Ovary (tissue), 9 donors: ENCODE results near the gene HIGD2B. TPM values are rescaled to one million over a fixed set of nuclear protein-coding genes. Genes with fewer than 3 reads are reported as not detected.

Experiments
- DNase-seq, 5 donors: peaks; one replicate each; pipeline ENCODE4 v3.0.0-alpha.2; 2019 to 2020
- H3K27ac ChIP-seq, 2 donors: fragments of 200-600 bp; one replicate each; pipeline versions ENCODE4 v1.5.1 to v1.8.0; 2019 to 2022
- H3K27me3 ChIP-seq: fragments of 200-600 bp; one replicate; pipeline ENCODE4 v1.8.0; 2022
- H3K36me3 ChIP-seq: fragments of 200-600 bp; sonication (generic); one replicate; pipeline ENCODE4 v1.5.1; 2019
- H3K4me1 ChIP-seq: one replicate; pipeline ENCODE4 v1.8.1; 2013; ENCODE audit warnings: mild to moderate bottlenecking, moderate library complexity; ENCODE audit not compliant: insufficient read depth
- H3K4me3 ChIP-seq: fragments of 200-600 bp; sonication (generic); one replicate; pipeline ENCODE4 v1.5.1; 2017
- H3K9me3 ChIP-seq, 2 donors: fragments of 200-600 bp in 1 of 2; sonication (generic) in 1 of 2; one replicate each; pipeline versions ENCODE4 v1.5.1 to v1.8.1; 2013 to 2019; ENCODE audit warnings: mild to moderate bottlenecking in 1 of 2, moderate library complexity in 1 of 2
- CTCF ChIP-seq, 3 donors: fragments of 450-650 bp in 2 of 3; fragments of 200-600 bp in 1 of 3; IDR thresholded peaks; one replicate each; pipeline versions ENCODE4 v1.5.1 to v1.8.0; 2016 to 2022; ENCODE audit warnings: antibody characterized with exemption in 3 of 3, mild to moderate bottlenecking in 1 of 3
- EP300 ChIP-seq: sonication (generic); formaldehyde crosslinking; IDR thresholded peaks from one replicate; pipeline ENCODE4 v1.6.1; 2017; ENCODE audit warnings: antibody characterized with exemption
- POLR2A ChIP-seq: fragments of 450-650 bp; IDR thresholded peaks from one replicate; pipeline ENCODE4 v1.6.1; 2017; ENCODE audit warnings: antibody characterized with exemption, mild to moderate bottlenecking, moderate library complexity
- WGBS, 3 donors: extraction: QIAGEN DNeasy Blood & Tissue Kit in 1 of 3; methylation state at CpG; one replicate each; pipeline versions ENCODE4 v1.1.5 to v1.1.7; 2013 to 2017; 5-methylcytosine and 5-hydroxymethylcytosine counted together
- intact Hi-C, 4 donors: fragments of 100-400 bp; cut with DNase I; formaldehyde crosslinking; loops; one replicate each; pipeline versions ENCODE4 v1.11.0 to v1.15.1; 2022 to 2023
- polyA plus RNA-seq, 2 donors: library from polyadenylated mRNA; stranded (reverse); fragments of 200-250 nt in 1 of 2; fragments of 350-450 nt in 1 of 2; fragmentation: Illumina TruSeq in 1 of 2; extraction: RNeasy Lipid Tissue Mini Kit (QIAGEN cat#74804) in 1 of 2; gene quantifications; one replicate each; pipeline ENCODE4 v1.2.3, GENCODE V29; 2013 to 2014
- total RNA-seq, 7 donors: library from RNA; depleted of rRNA in 2 of 7; stranded (reverse); fragments of >200 nt in 2 of 7; fragmentation: NEBNext Ultra II Directional in 3 of 7; extraction: Animal tissue kit (Norgen Biotek cat#: 25700) in 3 of 7; gene quantifications; one replicate each; pipeline versions ENCODE4 v1.1.0 to v1.2.4, GENCODE V29; 2016 to 2023
- donor health status: DM: no; HTN: no; CAD: no; lungs with moderate emphysema.
- donor health status: DM: no; HTN: no; CAD: no.
- donor health status: Bipolar disorder and iron deficiency.
- donor health status: DM: yes; HTN: yes; CAD: no.
- donor health status: DM: no; HTN: no; CAD: no.
- donor health status: DM: yes; HTN: yes; CAD: no.

HIGD2B gene
- total and polyA plus RNA-seq, 9 donors = not detected

DNA sequence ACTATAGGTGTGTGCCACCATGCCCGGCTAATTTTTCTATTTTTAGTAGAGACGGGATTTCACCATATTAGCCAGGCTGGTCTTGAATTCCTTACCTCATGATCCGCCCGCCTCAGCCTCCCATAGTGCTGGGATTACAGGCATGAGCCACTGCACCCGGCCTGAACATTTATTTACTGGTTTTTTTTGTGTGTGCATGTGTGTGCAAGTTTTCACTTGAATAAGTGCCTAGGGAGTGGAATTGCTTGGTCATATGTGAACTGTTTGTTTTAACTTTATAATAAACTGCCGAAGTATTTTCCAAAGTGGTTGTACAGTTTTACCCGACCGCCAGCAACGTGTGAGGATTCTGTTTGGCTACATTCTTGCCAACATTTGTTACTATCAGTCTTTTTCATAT, 14.1 kb upstream of the HIGD2B start:
- Histone ChIP-seq H3K27ac (no peak overlapping the region), H3K4me3 (no peak overlapping the region), H3K27me3 (no peaks in the 10 kb centered on the region), H3K4me1 (no peaks in the 10 kb centered on the region), H3K36me3 (no peaks in the 10 kb centered on the region), H3K9me3 (no peaks in the 10 kb centered on the region)
- TF ChIP-seq POLR2A (no peak), CTCF (IDR thresholded peaks at IDR 0.05) (no peak), EP300 (no peak)
- no peak for DNase-seq
- 92 to 95% (median 94%) methylated on average over 9 of the region's 9 CpGs for WGBS, 3 donors
- intact Hi-C loops = no loop called here

- WGBS, 3 donors = 93 to 95% (median 94%) methylated on average over 5 of the region's 5 CpGs
- H3K4me3 ChIP-seq = no peak overlapping the region
Observed at GRCh38 chr15:72698938-72699337, 13.0 kb upstream of the HIGD2B start.

DNA sequence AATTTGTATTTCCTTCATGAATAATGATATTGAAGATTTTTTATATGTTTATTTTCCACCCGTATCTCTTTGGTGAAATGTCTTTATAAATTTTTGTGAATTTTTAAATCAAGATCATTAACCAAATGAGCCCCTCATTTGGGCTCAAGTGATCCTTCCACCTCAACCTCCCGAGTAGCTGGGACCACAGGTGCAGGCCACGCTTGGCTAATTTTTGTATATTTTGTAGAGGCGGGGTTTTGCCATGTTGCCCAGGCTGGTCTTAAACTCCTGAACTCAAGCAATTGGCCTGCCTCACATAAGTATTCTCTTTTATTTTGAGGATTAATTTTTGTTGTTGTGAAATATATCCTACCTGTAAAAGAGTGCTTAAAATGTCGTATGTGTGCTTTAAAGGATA, 5.0 kb upstream of the HIGD2B start:
- no peak overlapping the region for H3K4me3 ChIP-seq
- no peaks in the 10 kb centered on the region for H3K27me3 ChIP-seq
- WGBS, 3 donors = 86 to 93% (median 88%) methylated on average over 5 of the region's 5 CpGs
- no peak overlapping the region for H3K27ac ChIP-seq
- H3K9me3 ChIP-seq = no peaks in the 10 kb centered on the region
- H3K36me3 ChIP-seq = no peaks in the 10 kb centered on the region
- TF ChIP-seq EP300 = no peak
- no peak for TF ChIP-seq POLR2A
- no peak for TF ChIP-seq CTCF (IDR thresholded peaks at IDR 0.05)
- intact Hi-C loops = no loop called here
- DNase-seq = no peak
- no peaks in the 10 kb centered on the region for H3K4me1 ChIP-seq

More at GRCh38 chr15:72698938-72699337, 13.0 kb upstream of the HIGD2B start:
- H3K27me3 ChIP-seq = no peaks in the 10 kb centered on the region
- H3K4me1 ChIP-seq = no peaks in the 10 kb centered on the region
- no peaks in the 10 kb centered on the region for H3K9me3 ChIP-seq
- intact Hi-C loops = no loop called here
- TF ChIP-seq CTCF (IDR thresholded peaks at IDR 0.05) (no peak), EP300 (no peak), POLR2A (no peak)
- DNase-seq = no peak
- no peaks in the 10 kb centered on the region for H3K36me3 ChIP-seq
- H3K27ac ChIP-seq = no peak overlapping the region

DNA sequence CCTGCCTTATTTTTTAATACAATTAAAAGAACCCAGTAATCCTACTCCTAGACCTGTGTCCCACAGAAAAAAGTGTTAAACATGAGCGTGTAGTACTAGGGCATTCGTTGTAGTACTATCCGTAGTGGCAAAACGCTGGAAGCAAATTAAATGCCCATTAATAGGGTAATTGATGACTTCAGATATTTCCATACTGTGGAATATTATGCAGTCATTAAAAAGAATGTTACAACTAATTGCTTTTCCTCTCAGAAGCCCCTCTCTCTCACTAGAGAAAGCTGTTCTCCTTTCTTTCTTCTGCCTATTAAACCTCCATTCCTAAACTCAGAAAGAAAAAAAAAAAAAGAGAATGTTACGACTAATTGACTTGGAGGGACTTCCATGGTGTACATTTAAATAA, 2.7 kb upstream of the HIGD2B start:
- H3K27ac ChIP-seq = no peak overlapping the region
- H3K9me3 ChIP-seq = no peaks in the 10 kb centered on the region
- intact Hi-C loops = no loop called here
- TF ChIP-seq EP300 = no peak
- TF ChIP-seq CTCF (IDR thresholded peaks at IDR 0.05) = no peak
- TF ChIP-seq POLR2A = no peak
- no peaks in the 10 kb centered on the region for H3K4me1 ChIP-seq
- WGBS, 3 donors = 96 to 98% (median 97%) methylated on average over 5 of the region's 5 CpGs
- no peaks in the 10 kb centered on the region for H3K36me3 ChIP-seq
- DNase-seq = no peak
- no peak overlapping the region for H3K4me3 ChIP-seq
- H3K27me3 ChIP-seq = no peaks in the 10 kb centered on the region
